Fibroblast of lung (primary cell): Measurements from ENCODE around the gene MACROH2A2.

Source experiments
- CTCF ChIP-seq, 2 donors: IDR thresholded peaks in 1 of 2; conservative IDR thresholded peaks in 1 of 2; 1 replicate in 1 of 2; 2 replicates in 1 of 2; pipeline ENCODE4 v1.5.1; 2011 to 2012; ENCODE audit warnings: low read length in 2 of 2, control low read depth in 1 of 2, inconsistent platforms in 1 of 2, low read depth in 1 of 2, mild to moderate bottlenecking in 1 of 2
- EZH2 ChIP-seq: IDR thresholded peaks from 2 replicates; pipeline ENCODE4 v1.5.1; 2012; ENCODE audit warnings: low read length, control low read depth, mild to moderate bottlenecking; ENCODE audit errors: missing control alignments

DNA sequence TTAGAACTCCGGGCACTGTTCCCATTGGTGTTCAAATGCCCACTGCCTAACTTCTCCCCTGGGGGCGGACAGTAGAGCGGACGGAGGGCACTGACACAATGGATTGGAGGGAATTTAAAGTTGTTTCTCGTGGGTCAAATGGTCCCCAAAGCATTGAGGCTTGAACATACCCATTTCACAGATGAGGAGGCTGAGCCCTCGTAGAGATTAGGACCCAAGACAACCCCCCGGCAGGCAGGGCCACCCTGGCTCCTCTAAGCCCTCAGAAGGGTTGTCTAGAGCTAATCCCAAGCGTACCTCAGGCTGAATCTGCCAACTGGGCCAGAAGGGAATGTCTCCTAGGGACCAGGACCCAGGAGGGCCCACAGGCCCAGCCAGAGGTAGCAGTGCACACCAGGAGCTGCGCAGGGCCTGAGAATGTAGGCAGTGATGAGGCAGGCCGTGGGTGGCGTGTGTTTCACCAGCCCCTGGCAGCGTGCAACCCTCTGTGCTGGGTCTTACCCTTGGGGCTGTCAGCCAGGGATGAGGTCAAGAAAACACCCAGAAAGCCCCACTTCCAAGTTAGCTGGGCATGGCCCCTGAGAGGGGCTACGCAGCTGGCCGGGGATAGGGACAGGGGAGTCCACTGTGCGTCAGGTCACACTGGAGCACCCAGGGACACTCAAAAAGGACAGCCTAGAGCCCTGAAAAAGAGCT is 74.2 kb downstream of the MACROH2A2 start:
- TF ChIP-seq CTCF (conservative IDR thresholded peaks at IDR 0.05 in 1 of 2, IDR thresholded peaks at IDR 0.05 in 1 of 2; ENCODE audit: low read depth in 1 of 2, low read length in 2 of 2) = no peak
- TF ChIP-seq EZH2 = no peak
